ENCODE data around the gene VWA7.
"Not testable (repeated sequence)": the region's sequence is repeated elsewhere in the genome, so short reads cannot be mapped to it uniquely, and the experiment has no call there.

The VWA7 gene

DNA sequence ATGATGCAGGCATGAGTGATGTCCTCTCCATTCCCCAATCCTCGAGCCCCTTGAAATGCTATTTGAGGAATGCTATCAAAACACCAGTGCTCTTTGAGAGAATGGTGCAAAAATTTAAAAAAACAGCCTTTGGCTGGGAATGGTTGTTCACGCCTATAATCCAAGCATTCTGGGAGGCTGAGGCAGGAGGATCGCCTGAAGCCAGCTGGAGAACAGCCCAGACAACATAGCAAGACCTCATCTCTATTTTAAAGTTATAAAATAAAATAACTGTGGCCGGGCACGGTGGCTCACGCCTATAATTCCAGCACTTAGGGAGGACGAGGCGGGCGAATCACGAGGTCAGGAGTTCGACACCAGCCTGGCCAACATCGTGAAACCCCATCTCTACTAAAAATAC lies 22.7 kb upstream of the VWA7 start:
- DNase-seq = no peak

DNA sequence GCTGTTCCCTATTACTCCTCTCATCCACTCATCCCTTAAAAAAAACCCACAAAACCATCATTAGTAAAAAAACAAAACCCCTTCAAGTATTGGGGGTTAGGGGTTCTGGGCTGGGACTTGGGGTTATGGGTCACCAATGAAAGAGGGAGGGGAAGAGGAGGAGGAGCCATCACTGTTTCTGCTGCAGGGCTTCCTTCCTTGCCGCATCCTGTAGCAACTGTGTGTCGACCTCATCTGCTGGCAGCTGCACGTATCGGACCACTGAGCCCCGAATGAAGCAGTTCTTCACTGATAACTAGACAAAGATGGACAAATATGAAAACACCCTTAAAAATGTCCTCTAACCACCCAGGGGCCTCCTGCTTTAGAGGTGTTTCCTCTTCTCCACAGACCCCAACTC lies 20.5 kb upstream of the VWA7 start:
- peak; percentile 63 for DNase-seq

DNA sequence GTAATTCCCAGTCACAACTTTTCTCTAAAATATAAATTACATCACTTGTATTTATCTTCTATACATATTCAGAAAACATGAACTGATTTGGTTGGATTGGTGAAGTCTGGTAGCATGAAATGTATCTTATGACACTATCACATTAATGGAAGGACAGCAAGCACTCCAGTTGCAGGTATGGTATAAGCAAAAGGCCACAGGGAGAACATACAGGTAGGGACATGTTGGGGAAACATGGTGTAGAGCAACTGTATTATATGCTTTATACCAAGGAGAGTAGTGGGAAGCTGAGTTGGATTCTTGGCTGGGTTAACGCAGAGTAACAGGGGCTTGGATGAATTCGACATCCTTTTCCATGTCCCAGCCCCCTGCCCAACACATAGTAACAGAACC lies 19.9 kb upstream of the VWA7 start:
- DNase-seq = no peak

- DNase-seq = peak; percentile 89
Observed at GRCh38 chr6:31795616-31796298, 18.6 kb upstream of the VWA7 start, which contains the start of gene VARS1. Gene VARS1 (minus strand): TSS chr6:31795752. CDS start chr6:31795217, 535 bp downstream.

DNA sequence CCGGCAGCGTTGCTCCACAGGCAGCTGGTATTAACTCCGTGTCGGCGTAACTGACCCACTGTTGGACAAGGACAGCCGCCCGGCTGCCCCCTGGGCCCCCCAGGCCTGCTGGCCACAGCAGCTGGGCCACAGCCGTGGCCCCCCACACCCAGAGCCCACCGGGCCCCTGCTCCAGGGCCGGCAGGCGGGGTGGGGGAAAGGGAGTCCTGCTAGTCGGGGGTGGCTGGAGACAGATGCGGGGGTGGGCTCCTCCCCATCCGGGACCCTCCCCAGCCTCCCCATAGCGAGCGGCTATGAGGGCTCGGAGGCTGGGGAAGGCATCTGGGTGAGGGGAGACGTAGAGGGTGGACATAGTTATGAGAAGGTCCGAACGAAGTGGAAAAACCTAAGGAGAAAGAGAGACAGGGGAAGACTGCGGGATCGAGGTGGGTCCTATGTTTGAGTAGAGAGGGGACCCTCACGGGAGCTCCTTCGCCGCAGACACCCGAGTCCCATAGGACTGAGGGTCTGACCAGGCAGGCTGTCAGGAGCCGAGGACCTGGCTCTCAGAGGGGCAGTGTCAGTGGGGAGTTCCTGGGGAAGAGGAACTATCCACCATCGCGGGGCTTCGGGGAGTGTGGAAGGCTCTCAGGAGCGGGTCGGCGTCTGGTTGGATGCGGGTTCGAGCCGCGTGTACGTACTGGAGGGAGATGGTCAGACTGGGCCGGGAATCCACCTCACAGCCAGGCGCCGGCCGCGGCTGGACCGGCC lies 17.9 kb upstream of the VWA7 start:
- no peak for DNase-seq

DNA sequence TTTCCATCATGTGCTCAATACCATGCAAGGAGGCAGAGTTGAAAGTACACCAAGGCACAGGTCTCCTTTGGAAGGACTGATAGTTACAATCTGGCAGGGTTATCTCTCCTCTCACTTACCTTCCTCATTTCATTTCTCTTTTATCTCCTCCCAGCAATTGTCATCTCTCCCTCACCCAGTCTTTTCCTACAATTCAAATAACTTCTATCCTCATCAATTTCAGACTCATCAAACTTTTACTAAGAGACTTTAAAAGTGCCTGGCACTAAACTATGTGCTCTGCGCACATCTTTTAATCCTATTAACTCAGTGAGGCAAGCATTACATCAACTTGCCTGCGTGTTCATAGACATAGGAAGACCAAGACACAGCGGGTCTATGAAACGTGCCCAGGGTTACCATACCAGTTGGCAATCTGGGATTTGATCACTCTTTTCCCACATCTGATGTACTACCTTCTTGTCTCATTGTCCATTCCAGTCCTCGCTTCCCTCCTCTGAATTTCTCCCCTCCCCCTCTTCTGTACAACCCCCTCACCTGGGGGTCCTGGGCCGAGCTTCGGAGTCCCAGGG lies 17.3 kb upstream of the VWA7 start:
- no peak for DNase-seq

DNA sequence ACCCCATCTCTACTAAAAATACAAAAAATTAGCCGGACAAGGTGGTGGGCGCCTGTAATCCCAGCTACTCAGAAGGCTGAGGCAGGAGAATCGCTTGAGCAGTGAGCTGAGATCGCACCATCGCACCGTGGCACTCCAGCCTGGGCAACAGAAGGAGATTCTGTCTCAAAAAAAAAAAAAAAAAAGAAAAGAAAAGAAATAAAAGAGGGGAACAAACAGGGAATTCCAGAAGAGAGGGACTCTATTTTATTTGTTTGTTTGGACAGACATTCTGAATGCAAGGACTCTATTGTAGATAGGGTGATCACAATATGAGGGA lies 16.8 kb upstream of the VWA7 start:
- not testable (repeated sequence) for DNase-seq

DNA sequence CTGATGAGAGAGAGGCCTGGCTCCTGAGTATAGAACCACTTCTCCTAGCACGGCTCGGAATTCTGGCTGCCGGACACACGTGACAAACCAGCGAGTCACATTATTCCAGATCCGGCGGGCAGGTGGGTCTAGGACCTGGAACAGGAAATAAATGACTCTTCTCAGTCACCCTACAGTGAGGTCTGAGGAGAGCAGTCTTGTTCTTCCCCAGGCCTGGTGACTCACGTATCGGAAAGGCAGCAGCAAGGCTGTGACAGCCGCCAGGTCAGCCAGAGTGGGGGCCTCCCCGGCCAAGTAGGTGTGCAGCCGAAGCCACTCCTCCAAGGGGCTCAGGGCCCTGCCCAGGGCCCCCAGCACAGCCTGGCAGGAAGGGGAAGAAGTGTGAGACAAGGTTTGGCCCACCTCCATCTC lies 15.6 kb upstream of the VWA7 start:
- DNase-seq = no peak

DNA sequence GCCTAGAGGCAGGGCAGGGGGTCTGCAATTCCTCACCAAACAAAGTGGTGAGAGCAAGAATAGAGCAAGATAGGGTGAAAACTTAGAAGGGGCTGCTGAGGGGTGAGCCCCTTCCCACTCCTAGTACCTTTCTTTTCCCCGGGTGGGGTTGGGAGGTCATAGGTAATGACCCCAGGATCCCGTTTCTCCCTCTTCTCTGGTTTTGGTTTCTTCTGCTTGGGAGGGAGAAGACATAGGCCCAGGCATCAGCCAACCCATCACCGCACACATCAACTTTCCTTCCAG lies 14.9 kb upstream of the VWA7 start:
- DNase-seq = no peak

DNA sequence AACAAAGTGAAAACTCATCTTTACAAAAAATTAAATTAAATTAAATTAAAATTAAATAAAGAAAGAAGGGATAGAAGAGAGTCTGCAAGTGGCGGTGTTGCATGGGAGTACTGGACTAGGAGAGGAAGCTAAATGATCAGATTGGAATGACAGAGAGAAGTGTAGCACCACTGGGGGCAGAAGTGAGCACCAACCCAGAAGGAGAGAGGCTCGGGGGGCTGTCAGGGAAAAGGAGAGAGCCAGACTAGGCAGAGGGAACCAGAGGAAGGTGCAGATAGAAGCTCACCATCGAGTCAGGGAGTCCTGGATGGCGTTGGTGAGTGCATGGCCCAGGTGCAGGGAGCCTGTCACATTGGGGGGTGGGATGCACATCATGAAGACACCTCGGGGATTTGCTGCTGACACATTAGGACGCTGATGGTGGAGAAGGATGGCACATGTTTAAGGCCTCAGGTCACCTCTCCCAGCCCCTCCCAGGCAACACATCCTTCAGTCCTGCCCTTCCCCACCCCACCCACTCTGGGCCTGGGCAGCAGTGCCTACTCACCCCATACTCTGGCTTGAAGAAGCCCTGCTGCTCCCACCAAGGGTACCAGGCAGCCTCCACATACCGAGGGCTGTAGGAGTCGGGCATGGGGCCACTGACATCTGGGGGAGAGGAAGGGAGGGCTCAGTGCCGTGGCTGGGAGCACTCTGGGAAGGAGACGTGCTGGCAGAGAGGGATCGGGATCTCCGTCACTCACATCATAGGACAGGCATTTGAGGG lies 14.4 kb upstream of the VWA7 start:
- DNase-seq = peak; percentile 50

- DNase-seq = no peak
Observed at GRCh38 chr6:31785475-31785874, 8.3 kb upstream of the VWA7 start.

- no peak for DNase-seq
Observed at GRCh38 chr6:31784098-31784925, 7.2 kb upstream of the VWA7 start.

- no peak for DNase-seq
Observed at GRCh38 chr6:31782126-31782855, 5.2 kb upstream of the VWA7 start.

GRCh38 chr6:31781244-31782125 lies 4.4 kb upstream of the VWA7 start:
- DNase-seq = no peak

DNA sequence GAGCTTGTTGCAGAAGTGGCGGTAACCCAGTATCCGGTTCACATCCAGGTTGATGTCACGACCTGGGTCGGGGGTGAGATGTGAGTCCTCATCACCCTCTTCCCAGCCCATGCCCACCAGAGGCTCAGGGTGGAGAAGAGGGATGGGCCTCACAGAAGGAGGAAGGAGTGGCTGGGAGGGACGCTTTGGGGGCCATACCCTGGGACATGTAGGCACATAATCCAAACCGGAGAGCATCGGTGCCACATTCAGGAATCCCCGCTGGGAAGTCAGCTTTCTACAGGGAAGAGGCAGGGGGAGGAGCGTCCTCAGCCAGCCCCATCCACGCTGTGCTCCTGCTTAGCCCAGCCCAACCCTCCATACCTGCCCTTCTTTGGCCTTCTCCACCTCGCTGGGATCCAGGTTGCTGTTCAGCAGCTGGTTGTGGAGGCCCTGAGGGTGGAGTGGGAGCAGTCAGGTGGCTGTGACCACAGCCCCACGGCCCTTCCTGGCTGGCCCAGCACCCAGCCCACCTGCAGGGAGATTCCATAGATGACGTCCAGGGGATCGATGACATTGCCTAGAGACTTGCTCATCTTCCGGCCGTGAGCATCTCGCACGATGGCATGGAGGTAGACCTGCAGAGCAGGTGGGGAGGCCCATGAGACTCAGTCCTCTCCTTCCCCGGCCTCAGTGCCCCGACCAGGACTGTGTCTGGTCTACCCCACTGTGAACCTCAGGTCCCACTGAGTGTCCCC lies 3.5 kb upstream of the VWA7 start:
- DNase-seq = no peak

DNA sequence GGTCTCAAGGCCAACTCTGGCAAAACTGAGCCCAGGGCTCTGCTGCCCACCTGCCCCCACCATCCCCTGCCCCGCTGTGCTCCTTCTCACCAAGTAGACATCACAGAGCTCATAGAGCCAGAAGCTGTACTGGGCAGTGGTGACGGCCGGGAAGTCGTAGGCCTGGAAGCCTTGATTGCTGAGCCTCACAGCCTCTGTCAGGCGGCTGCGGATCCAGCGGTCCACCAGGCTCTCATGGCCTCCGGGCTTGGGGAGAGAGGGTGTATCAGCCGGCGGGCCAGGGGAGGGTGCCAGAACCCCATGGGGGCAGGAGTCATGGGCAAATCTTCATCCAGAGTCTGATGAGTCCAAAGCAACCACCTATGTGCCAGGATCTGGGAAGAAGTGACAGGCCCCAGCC lies 2.8 kb upstream of the VWA7 start:
- no peak for DNase-seq

- DNase-seq = no peak
Observed at GRCh38 chr6:31778999-31779885, 2.1 kb upstream of the VWA7 start.

GRCh38 chr6:31778193-31778592 lies 1.1 kb upstream of the VWA7 start:
- DNase-seq = no peak

DNA sequence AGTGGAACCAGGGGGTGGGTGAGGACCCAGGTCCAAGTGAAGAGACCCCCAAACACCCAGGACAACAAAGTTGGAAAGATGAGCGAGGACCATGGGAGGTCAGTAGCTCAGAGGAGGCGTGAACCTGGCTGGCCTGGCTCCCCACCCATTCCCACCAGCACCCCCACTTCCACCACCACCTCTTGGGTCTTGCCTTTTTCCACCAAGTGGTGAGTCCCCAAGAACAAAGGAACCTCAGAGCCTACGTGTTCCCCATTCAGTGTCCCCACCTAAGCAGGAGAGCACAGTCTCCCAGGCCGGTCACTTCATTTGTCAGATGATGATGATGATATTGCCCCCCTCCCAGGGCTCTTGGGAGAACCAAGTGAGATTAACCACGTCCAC lies 531 bp upstream of the VWA7 start:
- no peak for DNase-seq
